Neutrophil (primary cell): Measurements from ENCODE around the gene PKN3.

Experiments
- H3K27ac ChIP-seq: fragments of 200-600 bp; sonication (generic); 2 replicates; pipeline ENCODE4 v1.5.1; 2016; ENCODE audit warnings: mild to moderate bottlenecking, moderate library complexity
- H3K27me3 ChIP-seq: fragments of 200-600 bp; sonication (generic); 2 replicates; pipeline ENCODE4 v1.6.0; 2016; ENCODE audit warnings: mild to moderate bottlenecking
- H3K36me3 ChIP-seq: fragments of 200-600 bp; sonication (generic); 2 replicates; pipeline ENCODE4 v1.5.1; 2017
- H3K4me1 ChIP-seq, 2 experiments: fragments of 200-600 bp in 1 of 2; sonication (generic) in 1 of 2; 1 replicate in 1 of 2; 2 replicates in 1 of 2; pipeline versions ENCODE4 v1.5.1 to v1.6.1; 2013 to 2016; ENCODE audit warnings: low read depth in 1 of 2, low read length in 1 of 2, mild to moderate bottlenecking in 1 of 2, moderate library complexity in 1 of 2; ENCODE audit not compliant: control insufficient read depth in 1 of 2, insufficient read depth in 1 of 2
- H3K4me3 ChIP-seq, 2 experiments: fragments of 200-600 bp in 1 of 2; sonication (generic) in 1 of 2; 1 replicate in 1 of 2; 2 replicates in 1 of 2; pipeline ENCODE4 v1.5.1; 2013 to 2016; ENCODE audit warnings: low read depth in 1 of 2, low read length in 1 of 2, mild to moderate bottlenecking in 1 of 2, moderate library complexity in 1 of 2
- H3K9me3 ChIP-seq: fragments of 200-600 bp; sonication (generic); 2 replicates; pipeline ENCODE4 v1.5.1; 2016
- TF ChIP-seq, protein P1 (sequence below): fragments of 200-600 bp; sonication (generic); IDR thresholded peaks from 2 replicates; pipeline ENCODE4 v1.5.1; 2016; ENCODE audit warnings: antibody characterized with exemption

PKN3 gene

DNA sequence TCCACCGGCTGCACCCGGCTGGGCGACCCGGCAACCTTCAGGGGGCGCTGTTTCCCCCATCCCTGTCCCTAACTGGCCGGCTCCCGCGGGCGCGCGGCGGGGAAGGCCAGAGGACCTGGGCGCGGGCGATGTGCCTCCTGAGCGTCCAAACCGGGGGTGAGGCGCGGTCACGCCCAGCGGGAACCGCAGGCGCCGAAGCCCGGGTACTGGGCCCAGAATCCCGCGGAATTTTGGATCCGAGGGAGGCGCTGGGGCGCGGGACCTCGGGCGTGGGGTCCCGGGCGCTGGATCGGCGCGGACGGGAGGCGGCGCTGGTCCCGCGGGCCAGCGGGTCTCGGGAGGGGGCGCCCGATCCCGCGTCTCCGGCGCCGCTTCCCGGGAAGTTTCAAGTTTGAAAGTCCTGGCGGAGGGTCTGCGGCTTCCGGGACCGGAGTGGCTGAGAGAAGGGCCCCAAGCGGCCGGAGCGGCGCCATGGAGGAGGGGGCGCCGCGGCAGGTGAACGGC lies at the start of gene PKN3:
Gene PKN3, plus strand, starts transcription at position 59 of the 504 bp plus-strand sequence. Its CDS starts 413 bp downstream, at position 472.
- H3K9me3 ChIP-seq, result no peaks in the 10 kb centered on the region
- peaks cover 11 to 20% of the 10 kb centered on the region in 2 experiments for H3K4me1 ChIP-seq
- H3K27me3 ChIP-seq, result peaks cover 20% of the 10 kb centered on the region
- TF ChIP-seq, protein P1, sequence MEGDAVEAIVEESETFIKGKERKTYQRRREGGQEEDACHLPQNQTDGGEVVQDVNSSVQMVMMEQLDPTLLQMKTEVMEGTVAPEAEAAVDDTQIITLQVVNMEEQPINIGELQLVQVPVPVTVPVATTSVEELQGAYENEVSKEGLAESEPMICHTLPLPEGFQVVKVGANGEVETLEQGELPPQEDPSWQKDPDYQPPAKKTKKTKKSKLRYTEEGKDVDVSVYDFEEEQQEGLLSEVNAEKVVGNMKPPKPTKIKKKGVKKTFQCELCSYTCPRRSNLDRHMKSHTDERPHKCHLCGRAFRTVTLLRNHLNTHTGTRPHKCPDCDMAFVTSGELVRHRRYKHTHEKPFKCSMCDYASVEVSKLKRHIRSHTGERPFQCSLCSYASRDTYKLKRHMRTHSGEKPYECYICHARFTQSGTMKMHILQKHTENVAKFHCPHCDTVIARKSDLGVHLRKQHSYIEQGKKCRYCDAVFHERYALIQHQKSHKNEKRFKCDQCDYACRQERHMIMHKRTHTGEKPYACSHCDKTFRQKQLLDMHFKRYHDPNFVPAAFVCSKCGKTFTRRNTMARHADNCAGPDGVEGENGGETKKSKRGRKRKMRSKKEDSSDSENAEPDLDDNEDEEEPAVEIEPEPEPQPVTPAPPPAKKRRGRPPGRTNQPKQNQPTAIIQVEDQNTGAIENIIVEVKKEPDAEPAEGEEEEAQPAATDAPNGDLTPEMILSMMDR, result peak; percentile 78
- no peaks in the 10 kb centered on the region for H3K36me3 ChIP-seq
- H3K27ac ChIP-seq, result peak within 1 kb of the TSS; percentile 56
- peak within 1 kb of the TSS; percentile 64 to 92 for H3K4me3 ChIP-seq

DNA sequence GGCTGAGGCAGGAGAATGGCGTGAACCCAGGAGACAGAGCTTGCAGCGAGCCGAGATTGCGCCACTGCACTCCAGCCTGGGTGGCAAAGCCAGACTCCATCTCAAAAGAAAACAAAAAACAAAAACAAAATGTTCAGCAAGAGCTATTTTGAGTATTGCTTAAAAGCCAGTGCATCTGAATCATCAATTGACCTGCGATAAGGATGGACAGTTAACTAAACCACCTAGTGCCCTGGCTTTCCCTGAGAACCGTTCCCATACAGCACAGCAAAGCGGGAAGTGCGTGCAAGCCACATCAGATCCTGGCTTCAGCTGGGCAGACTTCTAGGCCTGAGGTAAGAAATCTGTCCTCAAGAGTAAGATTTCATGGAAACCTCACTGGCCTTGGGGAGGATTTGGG lies 48.4 kb upstream of the PKN3 start:
- no peak overlapping the region for H3K27ac ChIP-seq
- no peaks in the 10 kb centered on the region for H3K36me3 ChIP-seq
- no peaks in the 10 kb centered on the region for H3K9me3 ChIP-seq
- no peak overlapping the region for H3K4me3 ChIP-seq
- no peaks in the 10 kb centered on the region for H3K27me3 ChIP-seq
- H3K4me1 ChIP-seq, result peaks cover 12 to 14% of the 10 kb centered on the region in 2 experiments
- TF ChIP-seq, protein P1, result no peak

DNA sequence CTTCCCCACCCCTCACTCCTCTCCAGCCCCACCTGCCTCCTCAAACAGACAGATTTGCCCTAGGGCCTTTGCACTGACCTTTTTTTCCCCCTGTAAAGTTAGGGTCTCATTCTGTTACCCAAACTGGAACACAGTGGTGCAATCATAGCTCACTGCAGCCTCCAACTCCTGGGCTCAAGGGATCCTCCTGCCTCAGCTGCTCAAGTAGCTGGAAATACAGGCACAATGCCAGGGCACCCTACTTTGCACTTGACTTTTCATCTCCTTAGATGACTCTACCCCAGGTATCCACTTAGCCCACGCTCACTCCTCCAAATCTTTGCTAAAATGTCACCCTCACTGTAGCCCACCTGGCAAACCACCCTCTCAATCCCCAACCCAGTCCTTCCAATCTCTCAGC lies 47.8 kb upstream of the PKN3 start:
- Histone ChIP-seq H3K4me1 (peaks cover 12 to 14% of the 10 kb centered on the region in 2 experiments), H3K27ac (no peak overlapping the region), H3K27me3 (no peaks in the 10 kb centered on the region), H3K36me3 (no peaks in the 10 kb centered on the region), H3K9me3 (no peaks in the 10 kb centered on the region), H3K4me3 (no peak overlapping the region)
- TF ChIP-seq, protein P1, result no peak

DNA sequence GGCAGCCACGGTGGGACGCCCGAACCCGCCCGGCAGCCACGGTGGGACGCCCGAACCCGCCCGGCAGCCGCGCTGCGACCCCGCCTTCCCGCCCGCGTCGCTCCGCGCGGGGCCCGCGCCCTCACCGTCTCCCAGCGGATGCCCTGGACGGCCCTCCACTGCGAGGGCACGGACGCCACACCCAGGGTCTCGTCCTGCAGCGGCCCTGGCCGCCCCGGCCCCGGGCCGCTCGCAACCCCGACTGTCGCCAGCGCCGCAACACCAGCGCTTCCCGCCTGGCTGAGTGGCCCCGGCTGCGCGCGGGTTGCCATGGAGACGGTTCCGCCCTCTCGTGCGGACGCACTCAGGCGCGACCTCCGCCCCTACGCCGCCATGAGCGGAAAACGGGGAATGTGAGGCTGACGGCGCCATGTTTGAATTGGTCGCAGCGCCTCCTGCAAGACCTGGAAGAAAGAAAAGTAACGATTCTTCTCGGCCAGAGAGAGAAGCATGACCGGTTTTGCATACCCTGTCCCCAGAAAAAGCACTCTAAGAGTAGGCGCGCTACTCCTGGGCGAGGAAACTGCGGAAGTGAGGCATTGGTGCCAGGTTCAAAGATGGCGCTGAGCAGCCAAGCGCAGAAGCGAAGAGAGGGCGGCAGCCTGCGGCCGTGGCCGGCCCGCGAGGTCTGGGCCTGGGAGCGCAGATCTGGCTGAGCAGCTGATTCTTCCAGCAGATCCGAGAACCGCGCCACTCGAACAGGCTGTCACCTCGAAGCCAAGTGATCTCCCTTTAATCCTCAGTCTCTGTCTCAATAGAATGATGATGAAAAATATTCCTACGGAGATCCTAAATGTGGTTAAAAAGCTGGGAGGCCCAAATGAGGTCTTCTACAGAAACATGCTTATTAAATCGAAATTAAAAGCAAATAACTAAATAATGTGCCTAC lies 45.6 kb upstream of the PKN3 start, which contains the start of gene DYNC2I2:
Gene DYNC2I2, minus strand, starts transcription at position 432 of the 928 bp plus-strand sequence. Its CDS starts 121 bp downstream, at position 311.
- no peaks in the 10 kb centered on the region for H3K27me3 ChIP-seq
- no peaks in the 10 kb centered on the region for H3K36me3 ChIP-seq
- no peaks in the 10 kb centered on the region for H3K9me3 ChIP-seq
- H3K4me1 ChIP-seq, result peaks cover 12 to 14% of the 10 kb centered on the region in 2 experiments
- peak within 1 kb of the TSS; percentile 93 to 97 for H3K4me3 ChIP-seq
- TF ChIP-seq, protein P1, result peak; percentile 67
- H3K27ac ChIP-seq, result peak within 1 kb of the TSS; percentile 98

DNA sequence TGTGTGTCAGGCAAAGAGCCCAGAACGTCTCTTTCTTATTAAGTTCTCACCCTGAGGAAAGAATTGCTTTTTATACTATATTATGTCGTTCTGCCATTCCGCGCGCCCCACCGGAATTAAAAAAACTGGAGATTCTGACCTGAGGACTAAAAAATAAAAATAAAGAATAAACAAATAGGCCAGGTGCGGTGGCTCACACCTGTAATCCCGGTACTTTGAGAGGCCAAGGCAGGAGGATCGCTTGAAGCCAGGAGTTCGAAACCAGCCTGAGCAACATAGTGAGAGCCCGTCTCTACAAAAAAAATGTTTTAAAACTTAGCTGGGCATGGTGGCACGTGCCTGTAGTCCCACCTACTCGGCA lies 45.0 kb upstream of the PKN3 start:
- no peaks in the 10 kb centered on the region for H3K36me3 ChIP-seq
- H3K27me3 ChIP-seq, result no peaks in the 10 kb centered on the region
- H3K4me1 ChIP-seq, result peaks cover 12 to 14% of the 10 kb centered on the region in 2 experiments
- TF ChIP-seq, protein P1, result no peak
- H3K27ac ChIP-seq, result peak overlapping the region; percentile 98
- H3K4me3 ChIP-seq, result peak overlapping the region; percentile 93 to 97
- no peaks in the 10 kb centered on the region for H3K9me3 ChIP-seq
